ENCODE results near the gene TENM4.

- TF ChIP-seq CTCF (IDR thresholded peaks at IDR 0.05) = no peak
- no peak for TF ChIP-seq POLR2A (IDR thresholded peaks at IDR 0.05)
These were observed 52.6 kb downstream of the TENM4 start for GRCh38 chr11:79388201-79388600.

Measured in uterus (tissue), 2 donors.